Thoracic aorta (tissue), 2 donors: ENCODE measurements around the gene DUSP1. TPM values are rescaled to one million over a fixed set of nuclear protein-coding genes. Genes with fewer than 3 reads are reported as not detected.
A peak's percentile ranks its signal among the peaks of the same experiment; 100 is the strongest.

Experiments used
- ATAC-seq: fragments of 150-250 bp; one replicate; pipeline ENCODE4 v1.8.0; 2017; ENCODE audit warnings: low read depth; ENCODE audit not compliant: insufficient number of reproducible peaks, low FRiP score
- DNase-seq: peaks from one replicate; pipeline ENCODE4 v3.0.0-alpha.2; 2020; ENCODE audit warnings: low spot score
- H3K27ac ChIP-seq, 2 donors: fragments of 200-600 bp; sonication (generic); 1 replicate in 1 of 2; 2 replicates in 1 of 2; pipeline ENCODE4 v1.5.1; 2016; ENCODE audit warnings: mild to moderate bottlenecking in 2 of 2, moderate library complexity in 2 of 2
- H3K27me3 ChIP-seq: fragments of 200-600 bp; sonication (generic); replicated peaks from 2 replicates; pipeline ENCODE4 v1.6.0; 2016; ENCODE audit warnings: mild to moderate bottlenecking; ENCODE audit not compliant: insufficient read depth
- H3K36me3 ChIP-seq: fragments of 200-600 bp; sonication (generic); one replicate; pipeline ENCODE4 v1.5.1; 2016
- H3K4me1 ChIP-seq, 2 donors: fragments of 200-600 bp; sonication (generic); 1 replicate in 1 of 2; 2 replicates in 1 of 2; pipeline versions ENCODE4 v1.5.1 to v1.6.0; 2016; ENCODE audit warnings: low read depth in 2 of 2, mild to moderate bottlenecking in 1 of 2; ENCODE audit not compliant: control insufficient read depth in 1 of 2
- H3K4me3 ChIP-seq: fragments of 200-600 bp; sonication (generic); 2 replicates; pipeline ENCODE4 v1.5.1; 2016; ENCODE audit warnings: mild to moderate bottlenecking
- H3K9me3 ChIP-seq: fragments of 200-600 bp; sonication (generic); 2 replicates; pipeline ENCODE4 v1.5.1; 2016
- CTCF ChIP-seq: fragments of 200-600 bp; sonication (generic); IDR thresholded peaks from one replicate; pipeline ENCODE4 v1.5.1; 2019; ENCODE audit warnings: antibody characterized with exemption
- total RNA-seq, 2 donors: library from RNA; depleted of rRNA; stranded (reverse); fragments of >200 nt; gene quantifications; one replicate each; pipeline versions ENCODE4 v1.1.0 to v1.2.3, GENCODE V29; 2016

The DUSP1 gene
- total RNA-seq, 2 donors from 2014 or later, result 813 to 3,699 TPM

DNA sequence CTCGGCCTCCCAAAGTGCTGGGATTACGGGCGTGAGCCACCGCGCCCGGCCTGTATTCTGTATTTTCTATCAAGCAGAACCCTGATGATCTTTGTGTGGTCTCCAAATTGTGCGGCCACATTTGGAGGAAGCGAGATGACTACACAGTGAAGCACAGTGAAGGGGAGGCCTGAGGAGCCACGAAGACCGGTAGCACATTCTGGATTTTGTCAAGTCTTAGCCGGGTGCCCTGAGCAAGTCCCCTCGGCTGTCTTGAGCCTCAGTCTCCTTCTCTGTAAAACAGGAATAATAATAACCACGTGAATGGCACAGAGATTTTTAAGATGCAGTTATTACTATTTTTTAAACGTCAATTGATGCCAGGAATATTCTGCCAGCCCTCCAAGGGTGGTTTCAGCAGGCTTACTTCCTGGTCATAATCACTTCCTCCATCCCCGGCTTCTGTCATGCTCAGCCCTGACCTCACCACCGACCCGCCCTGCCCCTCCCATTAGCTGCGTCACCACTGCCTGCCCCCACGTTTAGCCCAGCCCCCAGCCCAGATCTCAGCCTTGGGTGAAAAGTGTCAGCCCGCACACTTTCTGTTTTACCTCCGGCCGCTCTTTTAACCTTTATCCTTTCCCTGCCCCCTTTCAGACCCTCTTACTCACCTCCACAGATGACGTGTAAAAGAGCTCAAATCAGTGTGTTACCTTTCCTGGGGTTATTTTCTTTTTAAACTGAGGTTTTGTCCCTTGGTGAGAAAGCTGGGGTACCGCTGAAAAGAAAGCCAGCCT, 36.1 kb upstream of the DUSP1 start:
- peak; percentile 82 for DNase-seq

DNA sequence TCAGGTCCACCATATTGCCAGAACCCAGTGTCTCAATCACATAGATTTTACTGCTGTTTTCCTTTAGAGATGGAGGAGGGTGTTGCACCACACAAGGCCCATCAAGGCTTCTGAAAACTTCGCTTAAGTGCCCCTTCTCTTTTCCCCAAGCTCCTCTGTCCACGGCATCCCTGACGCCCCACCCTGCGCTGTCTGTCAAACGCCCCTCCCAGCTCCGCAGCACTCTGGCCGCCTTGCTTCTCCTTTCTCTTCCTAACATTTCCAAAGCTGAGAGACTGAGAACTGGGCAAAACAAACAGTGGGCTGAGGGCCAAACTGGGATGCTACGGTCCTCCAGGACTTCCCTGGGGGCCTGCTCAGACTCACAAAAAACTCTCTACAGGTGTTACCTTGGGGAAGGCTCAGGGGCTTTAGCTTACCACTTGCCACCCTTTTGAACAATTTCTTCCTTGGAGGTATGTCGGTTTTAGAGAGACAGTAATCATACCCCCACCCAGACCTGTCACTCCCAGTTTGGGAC, 34.8 kb upstream of the DUSP1 start:
- TF ChIP-seq CTCF, result no peak
- H3K27ac ChIP-seq, result no peak overlapping the region
- H3K27me3 ChIP-seq, result no peaks in the 10 kb centered on the region
- peaks cover 3 to 15% of the 10 kb centered on the region in 2 donors for H3K4me1 ChIP-seq
- H3K4me3 ChIP-seq, result no peak overlapping the region
- H3K9me3 ChIP-seq, result peaks cover 5% of the 10 kb centered on the region
- ATAC-seq, result no peak
- no peak for DNase-seq
- H3K36me3 ChIP-seq, result no peaks in the 10 kb centered on the region

More for the DNA sequence above, 36.1 kb upstream of the DUSP1 start:
- Histone ChIP-seq H3K4me3 (peak overlapping the region; percentile 61), H3K27me3 (no peaks in the 10 kb centered on the region), H3K9me3 (peaks cover 5% of the 10 kb centered on the region), H3K36me3 (no peaks in the 10 kb centered on the region), H3K4me1 (peaks cover 0 to 3% of the 10 kb centered on the region in 2 donors), H3K27ac (peak overlapping the region in 1 of 2 donors; percentile 68)
- peak; percentile 86 for ATAC-seq
- TF ChIP-seq CTCF, result no peak

- DNase-seq (no peak), ATAC-seq (no peak)
- H3K27ac ChIP-seq, result no peak overlapping the region
- TF ChIP-seq CTCF, result no peak
- H3K36me3 ChIP-seq, result no peaks in the 10 kb centered on the region
- peaks cover 3 to 22% of the 10 kb centered on the region in 2 donors for H3K4me1 ChIP-seq
- H3K4me3 ChIP-seq, result no peak overlapping the region
- H3K27me3 ChIP-seq, result no peaks in the 10 kb centered on the region
- peaks cover 5% of the 10 kb centered on the region for H3K9me3 ChIP-seq
Observed at GRCh38 chr5:172805018-172805683, 34.2 kb upstream of the DUSP1 start.

DNA sequence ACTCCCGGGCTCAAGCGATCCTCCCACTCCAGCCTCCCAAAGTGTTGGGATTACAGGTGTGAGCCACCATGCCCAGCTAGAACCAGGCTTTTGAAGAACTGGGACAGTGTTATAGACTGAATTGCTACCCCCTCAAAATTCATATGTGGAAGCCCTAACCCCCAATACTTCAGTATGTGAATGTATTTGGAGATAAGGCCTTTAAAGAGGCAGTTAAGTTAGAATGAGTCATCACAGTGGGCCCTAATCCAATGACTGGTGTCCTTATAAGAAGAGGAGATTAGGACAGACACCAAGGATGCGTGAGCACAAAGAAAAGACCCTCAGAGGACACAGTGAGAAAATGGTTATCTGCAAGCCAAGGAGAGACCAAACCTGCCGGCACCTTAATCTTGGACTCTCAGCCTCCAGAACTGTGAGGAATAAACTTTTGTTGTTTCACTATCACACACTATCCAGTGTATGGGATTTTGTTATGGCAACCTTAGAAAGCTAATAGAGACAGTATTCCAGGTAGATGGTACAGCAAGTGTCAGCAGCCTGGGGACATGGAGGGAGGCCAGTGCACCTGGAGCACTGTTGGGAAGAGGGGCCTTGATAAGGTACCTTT, 31.7 kb upstream of the DUSP1 start:
- DNase-seq, result no peak
- H3K4me1 ChIP-seq, result peaks cover 21 to 43% of the 10 kb centered on the region in 2 donors
- TF ChIP-seq CTCF, result no peak
- H3K27ac ChIP-seq, result no peak overlapping the region
- no peaks in the 10 kb centered on the region for H3K36me3 ChIP-seq
- no peaks in the 10 kb centered on the region for H3K27me3 ChIP-seq
- no peaks in the 10 kb centered on the region for H3K9me3 ChIP-seq
- no peak for ATAC-seq
- no peak overlapping the region for H3K4me3 ChIP-seq

- no peak for TF ChIP-seq CTCF
- Histone ChIP-seq H3K4me3 (no peak overlapping the region), H3K27me3 (no peaks in the 10 kb centered on the region), H3K4me1 (peaks cover 25 to 48% of the 10 kb centered on the region in 2 donors), H3K9me3 (no peaks in the 10 kb centered on the region), H3K36me3 (no peaks in the 10 kb centered on the region), H3K27ac (no peak overlapping the region)
- ATAC-seq (no peak), DNase-seq (no peak)
Observed at GRCh38 chr5:172802112-172802511, 31.1 kb upstream of the DUSP1 start.
